Ovary (tissue), 9 donors: ENCODE data around the gene CYP4A22. TPM values are rescaled to one million over a fixed set of nuclear protein-coding genes. Genes with fewer than 3 reads are reported as not detected.
"Not testable (repeated sequence)": the region's sequence is repeated elsewhere in the genome, so short reads cannot be mapped to it uniquely, and the experiment has no call there.

ENCODE experiments used
- DNase-seq, 5 donors: peaks; one replicate each; pipeline ENCODE4 v3.0.0-alpha.2; 2019 to 2020
- H3K27ac ChIP-seq, 2 donors: fragments of 200-600 bp; one replicate each; pipeline versions ENCODE4 v1.5.1 to v1.8.0; 2019 to 2022
- H3K27me3 ChIP-seq: fragments of 200-600 bp; one replicate; pipeline ENCODE4 v1.8.0; 2022
- H3K36me3 ChIP-seq: fragments of 200-600 bp; sonication (generic); one replicate; pipeline ENCODE4 v1.5.1; 2019
- H3K4me1 ChIP-seq: one replicate; pipeline ENCODE4 v1.8.1; 2013; ENCODE audit warnings: mild to moderate bottlenecking, moderate library complexity; ENCODE audit not compliant: insufficient read depth
- H3K4me3 ChIP-seq: fragments of 200-600 bp; sonication (generic); one replicate; pipeline ENCODE4 v1.5.1; 2017
- H3K9me3 ChIP-seq, 2 donors: fragments of 200-600 bp in 1 of 2; sonication (generic) in 1 of 2; one replicate each; pipeline versions ENCODE4 v1.5.1 to v1.8.1; 2013 to 2019; ENCODE audit warnings: mild to moderate bottlenecking in 1 of 2, moderate library complexity in 1 of 2
- EP300 ChIP-seq: sonication (generic); formaldehyde crosslinking; IDR thresholded peaks from one replicate; pipeline ENCODE4 v1.6.1; 2017; ENCODE audit warnings: antibody characterized with exemption
- POLR2A ChIP-seq: fragments of 450-650 bp; IDR thresholded peaks from one replicate; pipeline ENCODE4 v1.6.1; 2017; ENCODE audit warnings: antibody characterized with exemption, mild to moderate bottlenecking, moderate library complexity
- WGBS, 3 donors: extraction: QIAGEN DNeasy Blood & Tissue Kit in 1 of 3; methylation state at CpG; one replicate each; pipeline versions ENCODE4 v1.1.5 to v1.1.7; 2013 to 2017; 5-methylcytosine and 5-hydroxymethylcytosine counted together
- intact Hi-C, 4 donors: fragments of 100-400 bp; cut with DNase I; formaldehyde crosslinking; loops; one replicate each; pipeline versions ENCODE4 v1.11.0 to v1.15.1; 2022 to 2023
- polyA plus RNA-seq, 2 donors: library from polyadenylated mRNA; stranded (reverse); fragments of 200-250 nt in 1 of 2; fragments of 350-450 nt in 1 of 2; fragmentation: Illumina TruSeq in 1 of 2; extraction: RNeasy Lipid Tissue Mini Kit (QIAGEN cat#74804) in 1 of 2; gene quantifications; one replicate each; pipeline ENCODE4 v1.2.3, GENCODE V29; 2013 to 2014
- total RNA-seq, 7 donors: library from RNA; depleted of rRNA in 2 of 7; stranded (reverse); fragments of >200 nt in 2 of 7; fragmentation: NEBNext Ultra II Directional in 3 of 7; extraction: Animal tissue kit (Norgen Biotek cat#: 25700) in 3 of 7; gene quantifications; one replicate each; pipeline versions ENCODE4 v1.1.0 to v1.2.4, GENCODE V29; 2016 to 2023
- TF ChIP-seq, protein P1 (sequence below), 3 donors: fragments of 450-650 bp in 2 of 3; fragments of 200-600 bp in 1 of 3; IDR thresholded peaks; one replicate each; pipeline versions ENCODE4 v1.5.1 to v1.8.0; 2016 to 2022; ENCODE audit warnings: antibody characterized with exemption in 3 of 3, mild to moderate bottlenecking in 1 of 3
- donor health status: DM: no; HTN: no; CAD: no; lungs with moderate emphysema.
- donor health status: DM: no; HTN: no; CAD: no.
- donor health status: Bipolar disorder and iron deficiency.
- donor health status: DM: yes; HTN: yes; CAD: no.
- donor health status: DM: no; HTN: no; CAD: no.
- donor health status: DM: yes; HTN: yes; CAD: no.

The CYP4A22 gene
- total and polyA plus RNA-seq, 9 donors = 0.08 to 0.57 TPM; not detected in 7

DNA sequence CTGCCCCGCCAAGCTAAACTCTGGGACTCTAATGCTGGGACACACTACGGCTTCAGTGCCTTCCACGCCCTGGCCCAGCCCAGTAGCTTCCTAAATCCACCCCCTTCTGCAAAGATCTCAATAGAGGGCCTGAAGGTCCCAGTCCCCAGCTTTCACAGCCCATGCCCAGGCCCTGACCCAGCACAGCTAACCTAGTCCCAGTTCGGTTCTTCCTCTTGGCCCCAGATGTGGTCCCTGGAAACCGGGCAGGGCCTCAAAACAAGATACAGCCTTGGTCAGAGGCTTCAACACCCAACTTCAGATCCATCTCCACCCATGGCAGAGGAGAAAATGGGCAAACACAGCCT lies 53.2 kb downstream of the CYP4A22 start:
- 79 to 87% (median 86%) methylated on average over 5 of the region's 5 CpGs for WGBS, 3 donors

DNA sequence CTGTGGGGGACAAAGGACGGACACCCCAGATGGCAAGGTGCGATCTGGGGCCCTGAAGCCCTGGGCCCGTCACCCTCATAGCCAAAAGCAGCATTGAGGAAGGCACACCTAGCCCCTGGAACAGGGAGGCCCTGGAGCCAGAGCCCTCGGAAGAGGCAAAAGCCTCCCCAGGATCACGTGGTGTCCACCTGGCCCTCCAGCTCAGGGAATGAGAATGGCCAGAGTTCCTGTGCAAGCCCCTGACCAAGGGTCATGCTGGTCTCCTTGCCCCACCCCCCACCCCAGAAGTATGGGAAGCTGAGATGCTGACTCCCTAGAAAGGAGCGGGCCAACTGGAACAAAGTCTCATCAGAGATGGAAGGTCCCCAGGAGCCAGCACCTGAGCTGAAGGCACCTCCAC lies 53.6 kb downstream of the CYP4A22 start:
- Histone ChIP-seq H3K9me3 (no peaks in the 10 kb centered on the region), H3K36me3 (no peaks in the 10 kb centered on the region), H3K4me1 (peaks cover 12% of the 10 kb centered on the region), H3K27ac (no peak overlapping the region), H3K27me3 (no peaks in the 10 kb centered on the region), H3K4me3 (no peak overlapping the region)
- 92 to 97% (median 92%) methylated on average over 6 of the region's 6 CpGs for WGBS, 3 donors
- TF ChIP-seq EP300 (no peak), POLR2A (no peak)
- TF ChIP-seq, protein P1, sequence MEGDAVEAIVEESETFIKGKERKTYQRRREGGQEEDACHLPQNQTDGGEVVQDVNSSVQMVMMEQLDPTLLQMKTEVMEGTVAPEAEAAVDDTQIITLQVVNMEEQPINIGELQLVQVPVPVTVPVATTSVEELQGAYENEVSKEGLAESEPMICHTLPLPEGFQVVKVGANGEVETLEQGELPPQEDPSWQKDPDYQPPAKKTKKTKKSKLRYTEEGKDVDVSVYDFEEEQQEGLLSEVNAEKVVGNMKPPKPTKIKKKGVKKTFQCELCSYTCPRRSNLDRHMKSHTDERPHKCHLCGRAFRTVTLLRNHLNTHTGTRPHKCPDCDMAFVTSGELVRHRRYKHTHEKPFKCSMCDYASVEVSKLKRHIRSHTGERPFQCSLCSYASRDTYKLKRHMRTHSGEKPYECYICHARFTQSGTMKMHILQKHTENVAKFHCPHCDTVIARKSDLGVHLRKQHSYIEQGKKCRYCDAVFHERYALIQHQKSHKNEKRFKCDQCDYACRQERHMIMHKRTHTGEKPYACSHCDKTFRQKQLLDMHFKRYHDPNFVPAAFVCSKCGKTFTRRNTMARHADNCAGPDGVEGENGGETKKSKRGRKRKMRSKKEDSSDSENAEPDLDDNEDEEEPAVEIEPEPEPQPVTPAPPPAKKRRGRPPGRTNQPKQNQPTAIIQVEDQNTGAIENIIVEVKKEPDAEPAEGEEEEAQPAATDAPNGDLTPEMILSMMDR (IDR thresholded peaks at IDR 0.05) = no peak
- no peak for DNase-seq
- intact Hi-C loops = loop anchor here in 2 of 4 donors (5.0 to 10.0 kb wide), 2 partner anchors 244 to 521 kb away; partner anchors contain the start of gene FOXD2 (in 1 of the 2)

More for the DNA sequence above, 53.2 kb downstream of the CYP4A22 start:
- no peaks in the 10 kb centered on the region for H3K27me3 ChIP-seq
- DNase-seq = no peak
- no peak overlapping the region for H3K27ac ChIP-seq
- no peaks in the 10 kb centered on the region for H3K36me3 ChIP-seq
- H3K9me3 ChIP-seq = no peaks in the 10 kb centered on the region
- peaks cover 12% of the 10 kb centered on the region for H3K4me1 ChIP-seq
- no peak for TF ChIP-seq EP300
- no peak for TF ChIP-seq POLR2A
- TF ChIP-seq, protein P1 (IDR thresholded peaks at IDR 0.05) = no peak
- no peak overlapping the region for H3K4me3 ChIP-seq
- intact Hi-C loops = loop anchor here in 2 of 4 donors (5.0 to 10.0 kb wide), 2 partner anchors 244 to 522 kb away; partner anchors contain the start of gene FOXD2 (in 1 of the 2)

DNA sequence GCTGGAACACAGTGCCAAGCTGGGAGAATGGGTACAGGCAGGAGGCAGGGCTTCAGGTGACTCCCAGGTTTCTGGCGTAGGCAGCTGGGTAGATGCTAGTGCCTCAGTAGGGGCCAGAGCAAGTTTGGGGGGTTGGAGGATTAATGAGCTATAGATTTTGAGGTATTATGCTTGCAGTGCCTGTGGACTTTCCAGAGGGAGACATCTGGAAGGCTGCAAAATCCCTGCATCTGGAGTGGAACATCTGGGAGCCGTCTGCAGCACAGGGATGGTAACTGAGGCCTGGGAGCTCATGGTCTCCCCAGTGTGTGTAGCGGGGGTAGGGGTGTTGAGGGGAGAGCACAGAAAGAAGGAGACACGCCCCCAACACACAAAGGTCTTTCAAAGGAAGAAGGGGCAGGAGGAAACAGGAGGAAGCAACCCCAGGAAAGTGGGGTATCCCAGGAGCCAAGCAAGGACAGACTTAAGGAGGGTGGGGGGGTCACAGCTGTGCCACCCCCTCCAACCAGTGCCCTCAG lies 54.8 kb downstream of the CYP4A22 start:
- peaks cover 12% of the 10 kb centered on the region for H3K4me1 ChIP-seq
- no peaks in the 10 kb centered on the region for H3K9me3 ChIP-seq
- no peak overlapping the region for H3K4me3 ChIP-seq
- no peaks in the 10 kb centered on the region for H3K36me3 ChIP-seq
- DNase-seq = no peak
- 46 to 63% (median 61%) methylated on average over 4 of the region's 4 CpGs for WGBS, 3 donors
- no peak overlapping the region for H3K27ac ChIP-seq
- no peaks in the 10 kb centered on the region for H3K27me3 ChIP-seq
- TF ChIP-seq EP300 (no peak), POLR2A (no peak)
- TF ChIP-seq, protein P1 (IDR thresholded peaks at IDR 0.05) = no peak
- intact Hi-C loops = loop anchor here in 2 of 4 donors (5.0 to 10.0 kb wide), 2 partner anchors 243 to 520 kb away; partner anchors contain the start of gene FOXD2 (in 1 of the 2)

DNA sequence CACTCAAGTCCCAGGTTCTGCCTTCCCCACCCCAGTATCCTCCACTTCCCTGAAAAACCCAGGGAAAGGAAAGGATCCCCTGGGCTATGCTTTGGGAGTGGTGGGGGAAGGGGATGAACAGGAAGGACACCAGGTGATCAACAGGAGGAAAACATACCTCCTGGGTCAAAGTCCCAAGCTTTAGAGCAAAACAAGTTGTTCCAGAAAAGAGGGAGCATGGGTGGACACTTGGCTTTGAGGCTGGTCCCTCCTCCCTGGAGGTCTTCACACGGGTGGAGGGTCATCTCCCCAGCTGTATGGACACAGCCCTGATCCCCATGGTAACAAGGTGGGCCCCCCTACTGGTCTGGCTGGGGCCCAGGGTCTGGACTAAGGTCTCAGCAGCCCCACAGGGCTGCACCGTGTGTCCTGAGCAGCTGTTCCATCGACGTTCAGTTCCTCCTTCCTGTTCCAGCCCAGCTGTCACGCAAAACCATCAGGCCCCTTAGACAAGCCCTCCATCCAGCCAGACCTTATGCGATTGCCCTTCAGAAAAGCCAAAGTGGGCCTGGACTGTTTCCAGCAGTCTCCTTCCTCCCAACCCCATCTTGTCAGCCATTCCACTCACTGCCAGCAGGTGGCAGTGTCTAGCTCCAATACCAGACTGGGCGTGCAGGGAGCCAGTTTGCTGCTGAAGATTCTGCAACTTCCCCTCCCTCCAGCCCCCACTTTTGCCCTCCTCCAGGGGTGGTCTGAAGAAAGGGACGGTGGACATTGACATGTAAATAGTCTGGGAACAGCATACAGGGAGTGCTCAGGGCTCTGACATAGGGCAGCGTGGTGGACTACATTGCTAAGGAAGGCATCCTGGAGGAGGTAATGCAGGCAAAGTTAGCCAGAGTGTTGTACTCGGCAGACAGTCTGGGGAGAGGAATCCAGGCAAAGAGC lies 55.5 kb downstream of the CYP4A22 start:
- Histone ChIP-seq H3K4me1 (peaks cover 12% of the 10 kb centered on the region), H3K36me3 (no peaks in the 10 kb centered on the region), H3K27ac (no peak overlapping the region), H3K9me3 (no peaks in the 10 kb centered on the region), H3K27me3 (no peaks in the 10 kb centered on the region), H3K4me3 (no peak overlapping the region)
- WGBS, 3 donors = 9 to 13% (median 10%) methylated on average over 10 of the region's 10 CpGs
- intact Hi-C loops = loop anchor here in 2 of 4 donors (5.0 to 10.0 kb wide), 2 partner anchors 242 to 520 kb away; partner anchors contain the start of gene FOXD2 (in 1 of the 2)
- peak; percentile 57 to 79 (median 73) for DNase-seq
- no peak for TF ChIP-seq POLR2A
- TF ChIP-seq, protein P1 (IDR thresholded peaks at IDR 0.05) = peak; percentile 37 to 78 (median 54)

DNA sequence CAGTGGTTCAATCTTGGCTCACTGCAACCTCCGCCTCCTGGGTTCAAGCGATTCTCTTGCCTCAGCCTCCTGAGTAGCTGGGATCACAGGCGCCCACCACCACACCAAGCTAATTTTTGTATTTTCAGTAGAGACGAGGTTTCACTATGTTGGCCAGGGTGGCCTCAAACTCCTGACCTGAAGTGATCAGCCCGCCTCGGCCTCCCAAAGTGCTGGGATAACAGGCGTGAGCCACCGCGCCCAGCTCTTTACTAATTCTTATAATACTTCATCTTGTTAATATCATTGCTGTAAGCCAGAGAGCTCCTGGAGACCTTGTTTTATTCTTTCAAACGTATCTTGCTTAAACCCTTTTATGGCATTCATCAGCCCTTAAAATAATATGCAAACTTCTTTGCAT lies 56.3 kb downstream of the CYP4A22 start:
- 86 to 87% (median 87%) methylated on average over 10 of the region's 10 CpGs for WGBS, 3 donors
- not testable (repeated sequence) for H3K36me3 ChIP-seq, H3K4me3 ChIP-seq, H3K27ac ChIP-seq, H3K9me3 ChIP-seq, H3K27me3 ChIP-seq, DNase-seq
- H3K4me1 ChIP-seq = peaks cover 12% of the 10 kb centered on the region
- intact Hi-C loops = loop anchor here in 2 of 4 donors (5.0 to 10.0 kb wide), 2 partner anchors 241 to 519 kb away; partner anchors contain the start of gene FOXD2 (in 1 of the 2)
